HCT116 (cell line): ENCODE data around the gene MPI. TPM values are rescaled to one million over a fixed set of nuclear protein-coding genes. Genes with fewer than 3 reads are reported as not detected.

Experiments used
- ATAC-seq: fragments of 200-7000 bp; cut with Tn5 transposase; 2 replicates; pipeline ENCODE4 v1.9.1; 2020; ENCODE audit warnings: mild to moderate bottlenecking, moderate library complexity
- BruUV-seq: library from RNA; stranded (reverse); fragments of 400-500 nt; replicated peaks from 2 replicates; lab custom pipeline; 2021; lab: Mats Ljungman, UMichigan
- CTCF ChIA-PET: fragments of 300-600 bp; sonication (Branson Sonifier 250); formaldehyde crosslinking; loops from one replicate; lab custom pipeline; 2021; ENCODE audit warnings: antibody characterized with exemption; lab: Charles Lee
- POLR2A ChIA-PET: fragments of 300-600, 350-600 bp; sonication (Branson Sonifier 250); formaldehyde crosslinking; loops from one replicate; lab custom pipeline; 2021; ENCODE audit warnings: antibody characterized with exemption; lab: Charles Lee
- RAD21 ChIA-PET, 2 experiments: fragments of 300-600 bp; sonication (Branson Sonifier 250); formaldehyde crosslinking; loops; one replicate each; lab custom pipeline; 2023; ENCODE audit warnings: low total read pairs in 2 of 2; ENCODE audit not compliant: uncharacterized antibody in 2 of 2, unreplicated experiment in 2 of 2, low non-redundant PET in 1 of 2; lab: Charles Lee
- DNase-seq: peaks from one replicate; pipeline ENCODE4 v3.0.0-alpha.2; 2010; ENCODE audit warnings: low read depth, low spot score
- H2AFZ ChIP-seq: fragments of 200-600 bp; shearing (Covaris generic), sonication (generic); 2 replicates; pipeline ENCODE4 v1.6.1; 2017; ENCODE audit warnings: low read depth, mixed run types, mixed read lengths, antibody characterized with exemption, low read length; ENCODE audit not compliant: poor library complexity, severe bottlenecking
- H3K27ac ChIP-seq: 2 replicates; pipeline ENCODE4 v1.5.1; 2012; ENCODE audit warnings: low read depth, low read length
- H3K27me3 ChIP-seq: fragments of 200-600 bp; sonication (generic); 2 replicates; pipeline ENCODE4 v1.6.1; 2016; ENCODE audit warnings: mixed run types, low read length, mixed read lengths; ENCODE audit not compliant: insufficient read depth
- H3K36me3 ChIP-seq, 2 experiments: fragments of 200-500 bp in 1 of 2; fragments of 200-600 bp in 1 of 2; sonication (Bioruptor generic) in 1 of 2; sonication (generic) in 1 of 2; 2 replicates each; pipeline versions ENCODE4 v1.5.1 to v1.6.1; 2014 to 2016; ENCODE audit warnings: low read length in 2 of 2, inconsistent platforms in 1 of 2, mixed read lengths in 1 of 2, mixed run types in 1 of 2; ENCODE audit not compliant: insufficient read depth in 2 of 2, control insufficient read depth in 1 of 2
- H3K4me1 ChIP-seq, 2 experiments: fragments of 200-600 bp in 1 of 2; sonication (generic) in 1 of 2; 2 replicates each; pipeline versions ENCODE4 v1.5.1 to v1.6.1; 2012 to 2017; ENCODE audit warnings: low read length in 2 of 2, inconsistent platforms in 1 of 2, mild to moderate bottlenecking in 1 of 2, mixed read lengths in 1 of 2, mixed run types in 1 of 2, moderate library complexity in 1 of 2; ENCODE audit not compliant: insufficient read depth in 2 of 2, control insufficient read depth in 1 of 2
- H3K4me2 ChIP-seq: fragments of 200-600 bp; sonication (generic); 2 replicates; pipeline ENCODE4 v1.6.1; 2017; ENCODE audit warnings: mixed run types, low read length, mixed read lengths
- H3K4me3 ChIP-seq, 2 experiments: fragments of 200-600 bp in 1 of 2; sonication (generic) in 1 of 2; replicated peaks in 1 of 2; 2 replicates each; pipeline ENCODE4 v1.5.1; 2011 to 2016; ENCODE audit warnings: low read length in 2 of 2, control low read depth in 1 of 2, low read depth in 1 of 2, mild to moderate bottlenecking in 1 of 2, mixed read lengths in 1 of 2, mixed run types in 1 of 2
- H3K79me2 ChIP-seq: fragments of 200-600 bp; sonication (generic); 2 replicates; pipeline ENCODE4 v1.6.1; 2017; ENCODE audit warnings: mild to moderate bottlenecking, mixed run types, low read length, moderate library complexity, mixed read lengths; ENCODE audit not compliant: insufficient read depth
- H3K9ac ChIP-seq: fragments of 200-600 bp; sonication (generic); 2 replicates; pipeline ENCODE4 v1.6.1; 2016; ENCODE audit warnings: low read length, mixed read lengths
- H3K9me2 ChIP-seq: fragments of 200-600 bp; sonication (generic), shearing (Covaris generic); 2 replicates; pipeline ENCODE4 v1.6.1; 2017; ENCODE audit warnings: mixed run types, mild to moderate bottlenecking, moderate library complexity; ENCODE audit not compliant: insufficient read depth
- H3K9me3 ChIP-seq, 2 experiments: fragments of 200-500 bp in 1 of 2; fragments of 200-600 bp in 1 of 2; sonication (Bioruptor generic) in 1 of 2; sonication (generic) in 1 of 2; 2 replicates each; pipeline ENCODE4 v1.6.1; 2014 to 2017; ENCODE audit warnings: low read length in 2 of 2, mixed read lengths in 2 of 2, inconsistent platforms in 1 of 2, low read depth in 1 of 2, mild to moderate bottlenecking in 1 of 2, mixed run types in 1 of 2, moderate library complexity in 1 of 2; ENCODE audit not compliant: control insufficient read depth in 1 of 2, insufficient read depth in 1 of 2
- H4K20me1 ChIP-seq: fragments of 200-600 bp; sonication (generic), shearing (Covaris generic); 2 replicates; pipeline ENCODE4 v1.6.1; 2017; ENCODE audit warnings: mixed run types, mild to moderate bottlenecking, moderate library complexity; ENCODE audit not compliant: insufficient read depth
- CEBPB ChIP-seq: IDR thresholded peaks from 2 replicates; pipeline ENCODE4 v1.6.1; 2012; ENCODE audit warnings: low read depth
- EZH2 ChIP-seq: fragments of 200-600 bp; sonication (generic); IDR thresholded peaks from 2 replicates; pipeline ENCODE4 v1.6.1; 2017; ENCODE audit warnings: antibody characterized with exemption, mixed run types
- POLR2AphosphoS5 ChIP-seq: IDR thresholded peaks from 2 replicates; pipeline ENCODE4 v1.6.1; 2011; ENCODE audit warnings: mild to moderate bottlenecking, low read depth, low read length, moderate library complexity
- SRF ChIP-seq: IDR thresholded peaks from 2 replicates; pipeline ENCODE4 v1.6.1; 2012; ENCODE audit warnings: low read depth
- TCF7L2 ChIP-seq: IDR thresholded peaks from 2 replicates; pipeline ENCODE4 v1.7.0; 2011; ENCODE audit warnings: borderline replicate concordance, inconsistent platforms; ENCODE audit not compliant: insufficient read depth, insufficient read length; ENCODE audit errors: extremely low read depth
- intact Hi-C: fragments of 100-400 bp; cut with micrococcal nuclease; formaldehyde crosslinking; loops from 2 replicates; pipeline ENCODE4 v1.10.0; 2022
- total RNA-seq: library from RNA; stranded (reverse); gene quantifications from one replicate; pipeline ENCODE4 v1.2.1, GENCODE V29; 2021; ENCODE audit not compliant: unreplicated experiment
- TF ChIP-seq, protein P1 (sequence below): IDR thresholded peaks from 2 replicates; pipeline ENCODE4 v1.6.1; 2011; ENCODE audit warnings: mild to moderate bottlenecking, low read length, moderate library complexity; ENCODE audit not compliant: insufficient replicate concordance; ENCODE audit errors: extremely low read depth

The MPI gene
- total RNA-seq, 1 experiment from 2014 or later = 49.7 TPM

- Histone ChIP-seq H4K20me1 (no peaks in the 10 kb centered on the region), H3K4me2 (no peak overlapping the region), H3K9me2 (no peaks in the 10 kb centered on the region), H3K4me1 (peaks cover 0 to 27% of the 10 kb centered on the region in 2 experiments; a peak in 2 of 4 replicates), H3K27me3 (no peaks in the 10 kb centered on the region), H2AFZ (no peak overlapping the region), H3K36me3 (peaks cover 11 to 20% of the 10 kb centered on the region in 2 experiments; a peak in 3 of 4 replicates), H3K27ac (no peak overlapping the region), H3K9me3 (no peaks in the 10 kb centered on the region), H3K79me2 (peaks cover 14% of the 10 kb centered on the region), H3K4me3 (no peak overlapping the region), H3K9ac (no peak overlapping the region)
- DNase-seq = no peak
- ChIA-PET POLR2A (no interaction called here), RAD21 (no interaction called here), CTCF (no interaction called here)
- no peak for ATAC-seq
- TF ChIP-seq EZH2 (no peak), CEBPB (no peak)
- BruUV-seq = no TSS peak
- intact Hi-C loops = no loop called here
Observed at GRCh38 chr15:74854453-74855022, 35.3 kb upstream of the MPI start.

GRCh38 chr15:74855857-74856256, 34.0 kb upstream of the MPI start:
- DNase-seq (no peak), ATAC-seq (no peak)
- peaks cover 0 to 32% of the 10 kb centered on the region in 2 experiments; a peak in 3 of 4 replicates for H3K4me1 ChIP-seq
- BruUV-seq = no TSS peak
- no peak overlapping the region for H3K4me3 ChIP-seq
- RAD21 ChIA-PET = interaction anchor here in 1 of 2 experiments (0.7 kb wide), 1 partner anchor 95 kb away, joined by 3 read pairs; no protein-coding TSS in a partner anchor
- H3K36me3 ChIP-seq = peaks cover 11 to 20% of the 10 kb centered on the region in 2 experiments; a peak in 3 of 4 replicates
- POLR2A ChIA-PET = interaction anchor here (0.7 to 1.1 kb wide), 2 partner anchors 10 to 12 kb away, joined by 3 read pairs; no protein-coding TSS in a partner anchor
- H3K4me2 ChIP-seq = no peak overlapping the region
- H3K79me2 ChIP-seq = peaks cover 14% of the 10 kb centered on the region
- H3K9me3 ChIP-seq = no peaks in the 10 kb centered on the region
- no peaks in the 10 kb centered on the region for H3K27me3 ChIP-seq
- intact Hi-C loops = no loop called here
- no peaks in the 10 kb centered on the region for H4K20me1 ChIP-seq
- CTCF ChIA-PET = interaction anchor here (0.7 kb wide), 2 partner anchors 22 to 85 kb away, joined by 3 to 5 read pairs; no protein-coding TSS in a partner anchor
- TF ChIP-seq, protein P1, sequence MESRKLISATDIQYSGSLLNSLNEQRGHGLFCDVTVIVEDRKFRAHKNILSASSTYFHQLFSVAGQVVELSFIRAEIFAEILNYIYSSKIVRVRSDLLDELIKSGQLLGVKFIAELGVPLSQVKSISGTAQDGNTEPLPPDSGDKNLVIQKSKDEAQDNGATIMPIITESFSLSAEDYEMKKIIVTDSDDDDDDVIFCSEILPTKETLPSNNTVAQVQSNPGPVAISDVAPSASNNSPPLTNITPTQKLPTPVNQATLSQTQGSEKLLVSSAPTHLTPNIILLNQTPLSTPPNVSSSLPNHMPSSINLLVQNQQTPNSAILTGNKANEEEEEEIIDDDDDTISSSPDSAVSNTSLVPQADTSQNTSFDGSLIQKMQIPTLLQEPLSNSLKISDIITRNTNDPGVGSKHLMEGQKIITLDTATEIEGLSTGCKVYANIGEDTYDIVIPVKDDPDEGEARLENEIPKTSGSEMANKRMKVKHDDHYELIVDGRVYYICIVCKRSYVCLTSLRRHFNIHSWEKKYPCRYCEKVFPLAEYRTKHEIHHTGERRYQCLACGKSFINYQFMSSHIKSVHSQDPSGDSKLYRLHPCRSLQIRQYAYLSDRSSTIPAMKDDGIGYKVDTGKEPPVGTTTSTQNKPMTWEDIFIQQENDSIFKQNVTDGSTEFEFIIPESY = no peak
- TF ChIP-seq TCF7L2 = no peak
- TF ChIP-seq POLR2AphosphoS5 = no peak
- no peak for TF ChIP-seq SRF
- TF ChIP-seq CEBPB = no peak
- TF ChIP-seq EZH2 = no peak
- H3K9ac ChIP-seq = no peak overlapping the region
- no peak overlapping the region for H2AFZ ChIP-seq
- no peaks in the 10 kb centered on the region for H3K9me2 ChIP-seq
- no peak overlapping the region for H3K27ac ChIP-seq
